Breast epithelium (tissue), 3 donors: ENCODE results near the gene RPL36A.

Source experiments
- CTCF ChIP-seq, 3 donors: fragments of 450-650 bp; IDR thresholded peaks; one replicate each; pipeline ENCODE4 v1.5.1; 2016 to 2017; ENCODE audit warnings: antibody characterized with exemption in 3 of 3, mild to moderate bottlenecking in 3 of 3, moderate library complexity in 3 of 3
- POLR2A ChIP-seq: fragments of 450-650 bp; IDR thresholded peaks from one replicate; pipeline ENCODE4 v1.6.1; 2016; ENCODE audit warnings: antibody characterized with exemption, mild to moderate bottlenecking, moderate library complexity
- POLR2AphosphoS5 ChIP-seq, 3 donors: sonication (generic); formaldehyde crosslinking; IDR thresholded peaks; one replicate each; pipeline ENCODE4 v1.6.1; 2017; ENCODE audit warnings: antibody characterized with exemption in 3 of 3

- no peak for TF ChIP-seq CTCF (IDR thresholded peaks at IDR 0.05)
- TF ChIP-seq POLR2A: no peak
- no peak for TF ChIP-seq POLR2AphosphoS5 (IDR thresholded peaks at IDR 0.05)
Observed at GRCh38 chrX:101359966-101360365, 30.8 kb upstream of the RPL36A start.
